Esophagus squamous epithelium (tissue), 5 donors: ENCODE results near the gene DHRS2. TPM values are rescaled to one million over a fixed set of nuclear protein-coding genes. Genes with fewer than 3 reads are reported as not detected.
"Not testable (repeated sequence)": the region's sequence is repeated elsewhere in the genome, so short reads cannot be mapped to it uniquely, and the experiment has no call there.

Experiments used
- DNase-seq: peaks from one replicate; lab custom pipeline; 2025; lab: John Stamatoyannopoulos, UW
- H3K27ac ChIP-seq, 4 donors: fragments of 200-600 bp; sonication (generic); one replicate each; pipeline ENCODE4 v1.5.1; 2016 to 2019; ENCODE audit warnings: mild to moderate bottlenecking in 1 of 4
- H3K27me3 ChIP-seq, 4 donors: fragments of 200-600 bp; sonication (generic); 1 replicate in 3 of 4; 2 replicates in 1 of 4; pipeline versions ENCODE4 v1.5.1 to v1.6.0; 2017 to 2021; ENCODE audit warnings: antibody characterized with exemption in 1 of 4
- H3K36me3 ChIP-seq, 3 donors: fragments of 200-600 bp; sonication (generic); one replicate each; pipeline ENCODE4 v1.5.1; 2016 to 2019
- H3K4me1 ChIP-seq, 3 donors: fragments of 200-600 bp; sonication (generic); one replicate each; pipeline ENCODE4 v1.5.1; 2017 to 2019
- H3K4me3 ChIP-seq, 4 donors: fragments of 200-600 bp; sonication (generic); 1 replicate in 3 of 4; 2 replicates in 1 of 4; pipeline ENCODE4 v1.5.1; 2016 to 2019; ENCODE audit warnings: mild to moderate bottlenecking in 2 of 4, moderate library complexity in 1 of 4
- H3K9me3 ChIP-seq, 3 donors: fragments of 200-600 bp; sonication (generic); one replicate each; pipeline ENCODE4 v1.5.1; 2016 to 2019
- CTCF ChIP-seq, 6 experiments: fragments of 450-650 bp in 4 of 6; fragments of 200-600 bp in 2 of 6; sonication (generic) in 2 of 6; IDR thresholded peaks; one replicate each; pipeline ENCODE4 v1.5.1; 2016 to 2019; ENCODE audit warnings: antibody characterized with exemption in 6 of 6, mild to moderate bottlenecking in 4 of 6, moderate library complexity in 4 of 6
- POLR2A ChIP-seq, 4 donors: fragments of 450-650 bp; IDR thresholded peaks; one replicate each; pipeline ENCODE4 v1.6.1; 2017; ENCODE audit warnings: antibody characterized with exemption in 4 of 4, mild to moderate bottlenecking in 4 of 4, moderate library complexity in 3 of 4
- WGBS, 2 donors: methylation state at CpG; one replicate each; pipeline ENCODE4 v1.1.5; 2018; 5-methylcytosine and 5-hydroxymethylcytosine counted together
- intact Hi-C: fragments of 100-400 bp; cut with DNase I; formaldehyde crosslinking; loops from one replicate; pipeline ENCODE4 v1.15.0; 2022
- total RNA-seq, 4 donors: library from RNA; depleted of rRNA; stranded (reverse); fragments of >200 nt; gene quantifications; one replicate each; pipeline ENCODE4 v1.1.0, GENCODE V29; 2016
- donor health status: DM: yes; HTN: yes; CAD: no.

The DHRS2 gene
- total RNA-seq, 4 donors from 2014 or later: 0.19 to 0.31 TPM; not detected in 2

GRCh38 chr14:23609001-23609400 is 27.2 kb upstream of the DHRS2 start:
- TF ChIP-seq POLR2A (IDR thresholded peaks at IDR 0.05) (no peak), CTCF (IDR thresholded peaks at IDR 0.05) (no peak)
- peaks cover 0 to 15% (median 0%) of the 10 kb centered on the region in 4 donors for H3K27me3 ChIP-seq
- H3K4me3 ChIP-seq: no peak overlapping the region
- no peak for DNase-seq
- no peaks in the 10 kb centered on the region for H3K36me3 ChIP-seq
- peaks cover 0 to 16% (median 0%) of the 10 kb centered on the region in 3 donors for H3K4me1 ChIP-seq
- intact Hi-C loops: no loop called here
- H3K27ac ChIP-seq: no peak overlapping the region
- no peaks in the 10 kb centered on the region for H3K9me3 ChIP-seq
- 72 to 82% methylated on average over 3 of the region's 3 CpGs for WGBS, 2 donors

GRCh38 chr14:23609411-23610089 is 26.6 kb upstream of the DHRS2 start:
- H3K9me3 ChIP-seq, intact Hi-C loops, DNase-seq, H3K36me3 ChIP-seq, H3K4me3 ChIP-seq: not testable (repeated sequence)
- WGBS, 2 donors: 59 to 64% methylated on average over 5 to 6 of the region's 7 CpGs
- Histone ChIP-seq H3K27ac (peak overlapping the region in 1 of 4 donors; percentile 20), H3K4me1 (peaks cover 0 to 16% (median 0%) of the 10 kb centered on the region in 3 donors), H3K27me3 (peaks cover 0 to 21% (median 0%) of the 10 kb centered on the region in 4 donors)

- peaks cover 0 to 21% (median 0%) of the 10 kb centered on the region in 4 donors for H3K27me3 ChIP-seq
- no peaks in the 10 kb centered on the region for H3K36me3 ChIP-seq
- H3K4me1 ChIP-seq: peaks cover 0 to 16% (median 0%) of the 10 kb centered on the region in 3 donors
- no peak overlapping the region for H3K4me3 ChIP-seq
- 49 to 55% methylated on average over 2 of the region's 2 CpGs for WGBS, 2 donors
- intact Hi-C loops: no loop called here
- TF ChIP-seq CTCF (IDR thresholded peaks at IDR 0.05): no peak
- peak overlapping the region in 1 of 4 donors; percentile 20 for H3K27ac ChIP-seq
- no peaks in the 10 kb centered on the region for H3K9me3 ChIP-seq
- DNase-seq: no peak
Observed at GRCh38 chr14:23610090-23610814, 25.9 kb upstream of the DHRS2 start.

GRCh38 chr14:23610815-23611289 is 25.3 kb upstream of the DHRS2 start:
- no peak for TF ChIP-seq CTCF (IDR thresholded peaks at IDR 0.05)
- TF ChIP-seq POLR2A (IDR thresholded peaks at IDR 0.05): no peak
- Histone ChIP-seq H3K4me1 (peaks cover 0 to 16% (median 0%) of the 10 kb centered on the region in 3 donors), H3K9me3 (no peaks in the 10 kb centered on the region), H3K36me3 (no peaks in the 10 kb centered on the region), H3K27ac (peak overlapping the region in 2 of 4 donors; percentile 12 to 20), H3K27me3 (peaks cover 0 to 21% (median 0%) of the 10 kb centered on the region in 4 donors), H3K4me3 (no peak overlapping the region)
- no peak for DNase-seq
- 25 to 60% methylated on average over 2 to 4 of the region's 4 CpGs for WGBS, 2 donors
- intact Hi-C loops: no loop called here

- H3K9me3 ChIP-seq: no peaks in the 10 kb centered on the region
- DNase-seq: no peak
- TF ChIP-seq POLR2A (IDR thresholded peaks at IDR 0.05) (no peak), CTCF (IDR thresholded peaks at IDR 0.05) (no peak)
- H3K27ac ChIP-seq: no peak overlapping the region
- H3K4me1 ChIP-seq: peaks cover 0 to 16% (median 0%) of the 10 kb centered on the region in 3 donors
- no peak overlapping the region for H3K4me3 ChIP-seq
- peaks cover 0 to 15% (median 0%) of the 10 kb centered on the region in 4 donors for H3K27me3 ChIP-seq
- WGBS, 2 donors: 77 to 88% methylated on average over 4 of the region's 4 CpGs
- intact Hi-C loops: no loop called here
- no peaks in the 10 kb centered on the region for H3K36me3 ChIP-seq
Observed at GRCh38 chr14:23612354-23612732, 23.8 kb upstream of the DHRS2 start.
